ENCODE measurements around the gene CLCNKB. TPM values are rescaled to one million over a fixed set of nuclear protein-coding genes. Genes with fewer than 3 reads are reported as not detected.

CLCNKB gene
- total RNA-seq, 1 experiment from 2014 or later = 0.81 TPM

DNA sequence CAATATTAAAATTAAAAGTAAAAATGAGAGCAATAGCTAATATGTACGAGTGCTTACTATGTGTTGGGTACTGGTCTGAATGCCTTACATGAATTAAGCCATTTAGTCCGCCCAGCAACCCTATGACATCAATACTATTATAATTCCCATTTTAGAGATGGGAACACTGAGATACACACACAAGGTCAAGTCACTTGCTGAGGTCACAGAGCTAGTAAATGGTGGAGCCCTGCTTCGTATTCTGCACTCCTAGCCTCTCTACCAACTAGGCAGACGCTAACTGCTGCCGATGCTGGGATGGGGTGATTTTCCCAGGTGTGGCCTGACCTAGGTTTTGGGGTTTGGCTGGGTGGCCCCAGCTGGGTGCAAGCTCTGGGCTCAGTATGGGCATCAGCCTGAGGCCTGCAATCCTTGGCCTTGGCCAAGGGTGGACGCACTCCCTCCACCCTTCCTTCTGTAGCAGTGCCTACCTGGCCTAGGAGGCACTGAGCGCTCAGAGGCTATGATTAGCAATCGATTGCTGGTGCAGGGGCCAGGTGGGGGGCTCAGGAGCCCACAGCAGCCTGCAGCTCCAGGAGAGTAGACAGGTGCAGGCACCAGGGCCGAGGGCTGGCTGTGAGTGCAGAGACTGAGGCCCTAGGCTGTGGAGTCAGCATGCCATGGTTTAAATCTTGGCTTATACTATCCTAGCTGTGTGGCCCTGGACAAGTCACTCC lies 27.2 kb downstream of the CLCNKB start:
- Histone ChIP-seq H3K27me3 (ENCODE audit: insufficient read depth, low read length) (no peaks in the 10 kb centered on the region), H3K9ac (ENCODE audit: low read length) (no peak overlapping the region), H3K4me2 (ENCODE audit: low read length) (no peak overlapping the region), H3K36me3 (ENCODE audit: control insufficient read depth in 1 of 2, insufficient read depth in 2 of 2, low read length in 2 of 2) (no peaks in the 10 kb centered on the region), H2AFZ (ENCODE audit: low read depth, low read length, poor library complexity, severe bottlenecking) (no peak overlapping the region), H3K4me3 (replicated peaks in 1 of 2; ENCODE audit: low read depth in 1 of 2, low read length in 2 of 2) (no peak overlapping the region), H3K27ac (ENCODE audit: low read depth, low read length) (no peak overlapping the region), H4K20me1 (ENCODE audit: insufficient read depth) (no peaks in the 10 kb centered on the region), H3K4me1 (ENCODE audit: control insufficient read depth in 1 of 2, insufficient read depth in 2 of 2, low read length in 2 of 2) (peaks cover 13 to 43% of the 10 kb centered on the region in 2 experiments), H3K9me2 (ENCODE audit: insufficient read depth) (no peaks in the 10 kb centered on the region), H3K79me2 (ENCODE audit: insufficient read depth, low read length) (no peaks in the 10 kb centered on the region), H3K9me3 (ENCODE audit: control insufficient read depth in 1 of 2, insufficient read depth in 1 of 2, low read depth in 1 of 2, low read length in 2 of 2) (no peaks in the 10 kb centered on the region)
- BruUV-seq (replicated peaks) = no TSS peak
- ChIA-PET RAD21 (ENCODE audit: low non-redundant PET in 1 of 2, low total read pairs in 2 of 2, uncharacterized antibody in 2 of 2, unreplicated experiment in 2 of 2) (no interaction called here), POLR2A (no interaction called here), CTCF (interaction anchor here (1.6 kb wide), 1 partner anchor 11 kb away, joined by 5 read pairs; no protein-coding TSS in a partner anchor)
- ATAC-seq (no peak), DNase-seq (ENCODE audit: low read depth, low spot score) (no peak)
- TF ChIP-seq JUND (IDR thresholded peaks at IDR 0.05) (no peak), YY1 (IDR thresholded peaks at IDR 0.05; ENCODE audit: extremely low read depth, insufficient replicate concordance, low read depth, low read length) (no peak), SIN3A (IDR thresholded peaks at IDR 0.05; ENCODE audit: low read depth) (no peak), MAX (IDR thresholded peaks at IDR 0.05) (no peak), SRF (IDR thresholded peaks at IDR 0.05; ENCODE audit: low read depth) (no peak), ZFX (IDR thresholded peaks at IDR 0.05) (no peak)
- TF ChIP-seq, protein P1, sequence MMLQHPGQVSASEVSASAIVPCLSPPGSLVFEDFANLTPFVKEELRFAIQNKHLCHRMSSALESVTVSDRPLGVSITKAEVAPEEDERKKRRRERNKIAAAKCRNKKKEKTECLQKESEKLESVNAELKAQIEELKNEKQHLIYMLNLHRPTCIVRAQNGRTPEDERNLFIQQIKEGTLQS (IDR thresholded peaks at IDR 0.05) = no peak
- TF ChIP-seq, protein P2, sequence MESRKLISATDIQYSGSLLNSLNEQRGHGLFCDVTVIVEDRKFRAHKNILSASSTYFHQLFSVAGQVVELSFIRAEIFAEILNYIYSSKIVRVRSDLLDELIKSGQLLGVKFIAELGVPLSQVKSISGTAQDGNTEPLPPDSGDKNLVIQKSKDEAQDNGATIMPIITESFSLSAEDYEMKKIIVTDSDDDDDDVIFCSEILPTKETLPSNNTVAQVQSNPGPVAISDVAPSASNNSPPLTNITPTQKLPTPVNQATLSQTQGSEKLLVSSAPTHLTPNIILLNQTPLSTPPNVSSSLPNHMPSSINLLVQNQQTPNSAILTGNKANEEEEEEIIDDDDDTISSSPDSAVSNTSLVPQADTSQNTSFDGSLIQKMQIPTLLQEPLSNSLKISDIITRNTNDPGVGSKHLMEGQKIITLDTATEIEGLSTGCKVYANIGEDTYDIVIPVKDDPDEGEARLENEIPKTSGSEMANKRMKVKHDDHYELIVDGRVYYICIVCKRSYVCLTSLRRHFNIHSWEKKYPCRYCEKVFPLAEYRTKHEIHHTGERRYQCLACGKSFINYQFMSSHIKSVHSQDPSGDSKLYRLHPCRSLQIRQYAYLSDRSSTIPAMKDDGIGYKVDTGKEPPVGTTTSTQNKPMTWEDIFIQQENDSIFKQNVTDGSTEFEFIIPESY (IDR thresholded peaks at IDR 0.05; ENCODE audit: extremely low read depth, insufficient replicate concordance, low read length) = no peak
- intact Hi-C loops (cut with micrococcal nuclease) = no loop called here

All from HCT116 (cell line).